Measurements from ENCODE around the gene HSPA1L. TPM values are rescaled to one million over a fixed set of nuclear protein-coding genes. Genes with fewer than 3 reads are reported as not detected.

Gene HSPA1L
- total and polyA plus RNA-seq, 10 of the 15 experiments (the other 5 are each of a cell fraction or from before 2014, with no cell fraction given) = 0.69 to 2.5 (median 1.5) TPM

DNA sequence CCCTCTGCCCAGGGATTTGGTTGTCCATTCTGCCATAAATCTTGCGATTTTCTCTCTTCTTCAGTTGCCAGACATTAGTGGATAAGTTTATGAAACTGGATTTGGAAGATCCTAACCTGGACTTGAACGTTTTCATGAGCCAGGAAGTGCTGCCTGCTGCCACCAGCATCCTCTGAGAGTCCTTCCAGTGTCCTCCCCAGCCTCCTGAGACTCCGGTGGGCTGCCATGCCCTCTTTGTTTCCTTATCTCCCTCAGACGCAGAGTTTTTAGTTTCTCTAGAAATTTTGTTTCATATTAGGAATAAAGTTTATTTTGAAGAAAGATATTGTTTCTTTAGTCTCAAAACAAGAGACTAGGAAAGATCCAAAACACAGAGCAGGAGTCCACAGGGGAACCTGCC, 52.7 kb downstream of the HSPA1L start, which contains the start of gene SAPCD1:
Gene SAPCD1, plus strand, starts transcription at position 301 of the 400 bp plus-strand sequence. CDS start 399 bp downstream, outside the sequence.
- intact Hi-C loops (cut with micrococcal nuclease; ENCODE audit: unreplicated experiment) (no loop called here), in situ Hi-C loops (cut with MboI) (no loop called here)
- Histone ChIP-seq H3K4me3 (no peak within 1 kb of the TSS), H3K4me1 (ENCODE audit: control insufficient read depth, insufficient read depth, low read length) (no peaks in the 10 kb centered on the region), H3K4me2 (ENCODE audit: control insufficient read depth, insufficient read depth) (no peak within 1 kb of the TSS), H3K27me3 (replicated peaks in 1 of 2; ENCODE audit: control insufficient read depth in 2 of 2, insufficient read depth in 2 of 2, low read length in 1 of 2) (no peaks in the 10 kb centered on the region), H2AFZ (ENCODE audit: control insufficient read depth, low read depth, low read length) (no peak within 1 kb of the TSS), H3K9me3 (replicated peaks; ENCODE audit: control insufficient read depth, insufficient read depth, low read length) (no peaks in the 10 kb centered on the region), H3K36me3 (ENCODE audit: control insufficient read depth in 2 of 2, insufficient read depth in 2 of 2, low read length in 1 of 2) (no peaks in the 10 kb centered on the region; a peak in 2 of 4 replicates), H3K9ac (ENCODE audit: control insufficient read depth, insufficient read depth, low read length) (no peak within 1 kb of the TSS), H3K79me2 (ENCODE audit: control insufficient read depth, insufficient read depth, low read length) (no peaks in the 10 kb centered on the region), H4K20me1 (ENCODE audit: control insufficient read depth, insufficient read depth) (no peaks in the 10 kb centered on the region), H3K27ac (ENCODE audit: control insufficient read depth, insufficient read depth) (no peak within 1 kb of the TSS)
- DNase-seq (ENCODE audit: low read depth, low spot score) (no peak), FAIRE-seq (no peak), ATAC-seq (no peak)
- no TSS peak for BruUV-seq (replicated peaks)
- ChIA-PET RAD21 (ENCODE audit: unreplicated experiment) (no interaction called here), POLR2A (no interaction called here), SMC1A (ENCODE audit: uncharacterized antibody, unreplicated experiment) (no interaction called here), CTCF (no interaction called here)
- WGBS (ENCODE audit: insufficient coverage, insufficient replicate concordance, low lambda C conversion rate, missing lambda C conversion rate) = 61% methylated on average over 4 of the region's 4 CpGs
- TF ChIP-seq SMAD1 (IDR thresholded peaks at IDR 0.05; ENCODE audit: low read depth, partially characterized antibody) = no peak
- TF ChIP-seq ZNF217 (IDR thresholded peaks at IDR 0.05) = no peak
- TF ChIP-seq HDAC6 (IDR thresholded peaks at IDR 0.05; ENCODE audit: unreplicated experiment) = no peak
- no peak for TF ChIP-seq RCOR1 (conservative IDR thresholded peaks at IDR 0.05; ENCODE audit: low read depth, low read length)
- no peak for TF ChIP-seq CREB1 (IDR thresholded peaks at IDR 0.05; ENCODE audit: low read depth)
- TF ChIP-seq, protein P1, sequence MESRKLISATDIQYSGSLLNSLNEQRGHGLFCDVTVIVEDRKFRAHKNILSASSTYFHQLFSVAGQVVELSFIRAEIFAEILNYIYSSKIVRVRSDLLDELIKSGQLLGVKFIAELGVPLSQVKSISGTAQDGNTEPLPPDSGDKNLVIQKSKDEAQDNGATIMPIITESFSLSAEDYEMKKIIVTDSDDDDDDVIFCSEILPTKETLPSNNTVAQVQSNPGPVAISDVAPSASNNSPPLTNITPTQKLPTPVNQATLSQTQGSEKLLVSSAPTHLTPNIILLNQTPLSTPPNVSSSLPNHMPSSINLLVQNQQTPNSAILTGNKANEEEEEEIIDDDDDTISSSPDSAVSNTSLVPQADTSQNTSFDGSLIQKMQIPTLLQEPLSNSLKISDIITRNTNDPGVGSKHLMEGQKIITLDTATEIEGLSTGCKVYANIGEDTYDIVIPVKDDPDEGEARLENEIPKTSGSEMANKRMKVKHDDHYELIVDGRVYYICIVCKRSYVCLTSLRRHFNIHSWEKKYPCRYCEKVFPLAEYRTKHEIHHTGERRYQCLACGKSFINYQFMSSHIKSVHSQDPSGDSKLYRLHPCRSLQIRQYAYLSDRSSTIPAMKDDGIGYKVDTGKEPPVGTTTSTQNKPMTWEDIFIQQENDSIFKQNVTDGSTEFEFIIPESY (IDR thresholded peaks at IDR 0.05) = no peak

DNA sequence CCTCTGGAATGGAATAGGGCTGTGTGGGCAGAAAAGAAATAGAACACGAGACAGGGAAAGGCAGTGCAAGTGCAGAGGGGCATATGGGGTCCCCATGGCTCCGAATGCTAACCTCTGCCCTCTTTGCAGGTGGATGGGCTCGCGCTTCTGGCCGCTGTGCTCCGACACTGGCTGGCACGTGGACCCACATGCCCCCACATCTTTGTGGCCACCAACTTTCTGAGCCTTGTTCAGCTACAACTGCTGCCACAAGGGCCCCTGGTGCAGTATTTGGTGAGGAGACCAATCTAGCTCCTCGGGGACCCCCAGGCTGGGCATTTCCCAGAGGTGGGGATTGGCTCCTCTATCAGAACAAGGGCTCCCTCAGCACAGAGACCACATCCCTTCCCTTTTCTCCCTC, 53.7 kb downstream of the HSPA1L start:
- H3K36me3 ChIP-seq (ENCODE audit: control insufficient read depth in 2 of 2, insufficient read depth in 2 of 2, low read length in 1 of 2) = no peaks in the 10 kb centered on the region; a peak in 2 of 4 replicates
- no TSS peak for BruUV-seq (replicated peaks)
- in situ Hi-C loops (cut with MboI) = no loop called here
- H4K20me1 ChIP-seq (ENCODE audit: control insufficient read depth, insufficient read depth) = no peaks in the 10 kb centered on the region
- no peak overlapping the region for H3K4me2 ChIP-seq (ENCODE audit: control insufficient read depth, insufficient read depth)
- H3K27ac ChIP-seq (ENCODE audit: control insufficient read depth, insufficient read depth) = no peak overlapping the region
- ATAC-seq (no peak), FAIRE-seq (no peak), DNase-seq (ENCODE audit: low read depth, low spot score) (no peak)
- ChIA-PET SMC1A (ENCODE audit: uncharacterized antibody, unreplicated experiment) (interaction anchor here (1.1 kb wide), 1 partner anchor 32 kb away, joined by 3 read pairs; the partner anchor contains the start of gene DDAH2), RAD21 (ENCODE audit: unreplicated experiment) (interaction anchor here (0.6 kb wide), 1 partner anchor 8 kb away, joined by 3 read pairs; no protein-coding TSS in a partner anchor), CTCF (no interaction called here), POLR2A (interaction anchor here (0.5 kb wide), 1 partner anchor 78 kb away, joined by 9 read pairs; no protein-coding TSS in a partner anchor)
- H3K4me3 ChIP-seq = no peak overlapping the region
- no peaks in the 10 kb centered on the region for H3K4me1 ChIP-seq (ENCODE audit: control insufficient read depth, insufficient read depth, low read length)
- intact Hi-C loops (cut with micrococcal nuclease; ENCODE audit: unreplicated experiment) = no loop called here
- H2AFZ ChIP-seq (ENCODE audit: control insufficient read depth, low read depth, low read length) = no peak overlapping the region
- WGBS (ENCODE audit: insufficient coverage, insufficient replicate concordance, low lambda C conversion rate, missing lambda C conversion rate) = 90% methylated on average over 8 of the region's 8 CpGs
- no peaks in the 10 kb centered on the region for H3K27me3 ChIP-seq (replicated peaks in 1 of 2; ENCODE audit: control insufficient read depth in 2 of 2, insufficient read depth in 2 of 2, low read length in 1 of 2)
- H3K9ac ChIP-seq (ENCODE audit: control insufficient read depth, insufficient read depth, low read length) = no peak overlapping the region
- no peaks in the 10 kb centered on the region for H3K79me2 ChIP-seq (ENCODE audit: control insufficient read depth, insufficient read depth, low read length)
- no peaks in the 10 kb centered on the region for H3K9me3 ChIP-seq (replicated peaks; ENCODE audit: control insufficient read depth, insufficient read depth, low read length)
- TF ChIP-seq, protein P2, sequence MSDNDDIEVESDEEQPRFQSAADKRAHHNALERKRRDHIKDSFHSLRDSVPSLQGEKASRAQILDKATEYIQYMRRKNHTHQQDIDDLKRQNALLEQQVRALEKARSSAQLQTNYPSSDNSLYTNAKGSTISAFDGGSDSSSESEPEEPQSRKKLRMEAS (IDR thresholded peaks at IDR 0.05; ENCODE audit: low read depth, low read length) = no peak
- TF ChIP-seq, protein P3, sequence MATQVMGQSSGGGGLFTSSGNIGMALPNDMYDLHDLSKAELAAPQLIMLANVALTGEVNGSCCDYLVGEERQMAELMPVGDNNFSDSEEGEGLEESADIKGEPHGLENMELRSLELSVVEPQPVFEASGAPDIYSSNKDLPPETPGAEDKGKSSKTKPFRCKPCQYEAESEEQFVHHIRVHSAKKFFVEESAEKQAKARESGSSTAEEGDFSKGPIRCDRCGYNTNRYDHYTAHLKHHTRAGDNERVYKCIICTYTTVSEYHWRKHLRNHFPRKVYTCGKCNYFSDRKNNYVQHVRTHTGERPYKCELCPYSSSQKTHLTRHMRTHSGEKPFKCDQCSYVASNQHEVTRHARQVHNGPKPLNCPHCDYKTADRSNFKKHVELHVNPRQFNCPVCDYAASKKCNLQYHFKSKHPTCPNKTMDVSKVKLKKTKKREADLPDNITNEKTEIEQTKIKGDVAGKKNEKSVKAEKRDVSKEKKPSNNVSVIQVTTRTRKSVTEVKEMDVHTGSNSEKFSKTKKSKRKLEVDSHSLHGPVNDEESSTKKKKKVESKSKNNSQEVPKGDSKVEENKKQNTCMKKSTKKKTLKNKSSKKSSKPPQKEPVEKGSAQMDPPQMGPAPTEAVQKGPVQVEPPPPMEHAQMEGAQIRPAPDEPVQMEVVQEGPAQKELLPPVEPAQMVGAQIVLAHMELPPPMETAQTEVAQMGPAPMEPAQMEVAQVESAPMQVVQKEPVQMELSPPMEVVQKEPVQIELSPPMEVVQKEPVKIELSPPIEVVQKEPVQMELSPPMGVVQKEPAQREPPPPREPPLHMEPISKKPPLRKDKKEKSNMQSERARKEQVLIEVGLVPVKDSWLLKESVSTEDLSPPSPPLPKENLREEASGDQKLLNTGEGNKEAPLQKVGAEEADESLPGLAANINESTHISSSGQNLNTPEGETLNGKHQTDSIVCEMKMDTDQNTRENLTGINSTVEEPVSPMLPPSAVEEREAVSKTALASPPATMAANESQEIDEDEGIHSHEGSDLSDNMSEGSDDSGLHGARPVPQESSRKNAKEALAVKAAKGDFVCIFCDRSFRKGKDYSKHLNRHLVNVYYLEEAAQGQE (IDR thresholded peaks at IDR 0.05; ENCODE audit: low read depth, low read length) = no peak
- TF ChIP-seq, protein P4, sequence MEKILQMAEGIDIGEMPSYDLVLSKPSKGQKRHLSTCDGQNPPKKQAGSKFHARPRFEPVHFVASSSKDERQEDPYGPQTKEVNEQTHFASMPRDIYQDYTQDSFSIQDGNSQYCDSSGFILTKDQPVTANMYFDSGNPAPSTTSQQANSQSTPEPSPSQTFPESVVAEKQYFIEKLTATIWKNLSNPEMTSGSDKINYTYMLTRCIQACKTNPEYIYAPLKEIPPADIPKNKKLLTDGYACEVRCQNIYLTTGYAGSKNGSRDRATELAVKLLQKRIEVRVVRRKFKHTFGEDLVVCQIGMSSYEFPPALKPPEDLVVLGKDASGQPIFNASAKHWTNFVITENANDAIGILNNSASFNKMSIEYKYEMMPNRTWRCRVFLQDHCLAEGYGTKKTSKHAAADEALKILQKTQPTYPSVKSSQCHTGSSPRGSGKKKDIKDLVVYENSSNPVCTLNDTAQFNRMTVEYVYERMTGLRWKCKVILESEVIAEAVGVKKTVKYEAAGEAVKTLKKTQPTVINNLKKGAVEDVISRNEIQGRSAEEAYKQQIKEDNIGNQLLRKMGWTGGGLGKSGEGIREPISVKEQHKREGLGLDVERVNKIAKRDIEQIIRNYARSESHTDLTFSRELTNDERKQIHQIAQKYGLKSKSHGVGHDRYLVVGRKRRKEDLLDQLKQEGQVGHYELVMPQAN (conservative IDR thresholded peaks at IDR 0.05) = no peak
- TF ChIP-seq NR2C2 (IDR thresholded peaks at IDR 0.05; ENCODE audit: borderline replicate concordance, control insufficient read depth, insufficient read length, low read depth) = no peak

Data from GM12878 (cell line).